Measurements from ENCODE around the gene SEMA4D.

Gene SEMA4D

DNA sequence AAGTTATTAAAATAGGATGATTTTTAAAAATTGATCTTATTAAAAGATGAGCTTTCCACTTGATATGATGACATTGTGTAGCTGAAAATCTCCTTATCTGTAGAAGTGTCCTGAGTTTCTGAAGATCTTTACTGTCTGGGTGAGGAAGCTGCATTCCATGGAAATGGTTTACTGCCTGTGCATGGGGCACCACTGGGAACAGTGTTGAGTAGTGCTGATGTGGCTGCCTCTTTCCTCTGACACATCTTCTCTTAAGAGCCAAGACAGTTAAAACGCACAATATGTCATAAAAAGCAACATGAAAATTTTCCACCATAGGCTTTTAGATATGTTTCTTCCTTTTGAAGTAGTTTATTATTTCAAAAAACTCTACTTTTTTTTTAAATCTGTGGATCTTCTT is 155.0 kb downstream of the SEMA4D start:
- no peak for DNase-seq

- no peak for DNase-seq
Observed at GRCh38 chr9:89342213-89342612, 155.7 kb downstream of the SEMA4D start.

- no peak for DNase-seq
Observed at GRCh38 chr9:89340332-89340731, 157.6 kb downstream of the SEMA4D start.

- DNase-seq, result no peak
Observed at GRCh38 chr9:89339807-89340206, 158.1 kb downstream of the SEMA4D start.

DNA sequence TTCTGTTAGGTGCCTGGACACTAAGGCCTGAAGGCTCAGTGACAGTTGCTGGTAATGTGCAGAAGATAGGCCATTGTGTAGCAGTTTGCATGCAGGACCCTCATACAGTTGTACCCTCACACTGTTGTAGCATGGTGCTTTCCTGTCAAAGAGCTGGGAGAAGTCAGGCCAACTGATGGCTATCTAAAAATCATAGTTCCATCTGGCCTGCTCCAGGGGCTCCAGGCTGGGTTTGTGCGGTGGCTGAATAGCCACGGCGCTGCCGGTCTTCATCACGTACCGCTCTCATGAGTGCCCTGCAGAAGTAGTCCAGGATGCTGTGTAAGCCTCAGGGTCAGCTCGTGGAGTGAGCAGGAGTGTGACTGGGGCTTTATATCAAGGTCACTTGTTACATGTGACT is 167.4 kb downstream of the SEMA4D start:
- no peak for DNase-seq

DNA sequence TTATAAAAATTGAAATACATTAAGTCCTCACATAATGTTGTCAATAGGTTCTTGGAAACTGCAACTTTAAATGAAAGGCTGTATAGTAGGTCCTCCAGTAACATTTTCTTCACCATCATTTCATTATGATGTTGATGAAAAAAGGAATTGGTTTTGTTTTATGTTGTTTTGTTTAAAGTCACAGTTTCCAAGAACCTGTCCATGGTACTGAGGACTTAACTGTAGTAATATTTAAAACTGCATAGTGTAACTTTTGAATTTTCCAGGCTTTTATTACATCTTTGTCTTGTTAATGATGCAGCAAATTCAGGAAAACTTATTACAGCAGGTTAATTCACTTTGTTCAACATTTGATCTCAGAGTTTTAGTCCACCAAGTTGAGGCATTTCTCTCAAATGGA is 168.0 kb downstream of the SEMA4D start:
- DNase-seq, result no peak

GRCh38 chr9:89328064-89328463 is 169.8 kb downstream of the SEMA4D start:
- DNase-seq, result no peak

DNA sequence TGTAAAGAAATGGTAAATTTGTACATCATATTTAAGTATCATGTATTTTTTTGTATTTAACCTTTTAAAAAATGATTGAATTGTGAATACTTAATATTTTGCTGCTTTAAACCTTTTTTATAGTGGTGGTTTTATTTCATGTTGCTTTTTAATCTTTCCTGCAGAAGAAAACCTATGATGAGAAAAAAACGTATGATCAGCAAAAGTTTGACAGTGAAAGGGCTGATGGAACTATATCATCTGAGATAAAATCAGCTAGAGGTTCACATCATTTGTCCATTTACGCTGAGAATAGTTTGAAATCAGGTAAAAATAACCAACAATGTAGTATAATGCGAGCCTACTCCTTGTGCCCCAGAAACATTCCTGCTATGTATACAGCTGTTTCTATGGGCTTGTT is 172.2 kb downstream of the SEMA4D start:
- no peak for DNase-seq

DNA sequence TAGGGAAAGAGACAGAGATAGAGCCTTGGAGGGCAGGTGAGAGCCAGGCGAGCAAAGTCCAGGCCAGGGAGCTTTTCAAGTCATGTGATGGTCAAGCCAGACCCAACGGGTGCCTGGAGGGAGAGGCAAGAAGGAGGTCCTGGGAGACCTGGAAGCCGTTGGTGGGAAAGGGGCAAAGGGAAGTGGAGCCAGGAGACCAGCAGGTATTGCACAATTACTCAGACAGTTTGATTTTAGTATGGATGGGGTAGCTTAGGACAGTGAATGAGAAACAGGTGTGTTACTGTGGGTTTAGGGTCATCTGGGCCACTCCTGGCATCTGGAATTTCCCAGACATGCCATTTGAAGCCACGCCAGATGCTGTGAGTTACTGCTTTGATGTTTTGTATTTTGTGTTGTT is 174.5 kb downstream of the SEMA4D start:
- DNase-seq, result no peak

- DNase-seq, result no peak
Observed at GRCh38 chr9:89319015-89319905, 178.7 kb downstream of the SEMA4D start.

DNA sequence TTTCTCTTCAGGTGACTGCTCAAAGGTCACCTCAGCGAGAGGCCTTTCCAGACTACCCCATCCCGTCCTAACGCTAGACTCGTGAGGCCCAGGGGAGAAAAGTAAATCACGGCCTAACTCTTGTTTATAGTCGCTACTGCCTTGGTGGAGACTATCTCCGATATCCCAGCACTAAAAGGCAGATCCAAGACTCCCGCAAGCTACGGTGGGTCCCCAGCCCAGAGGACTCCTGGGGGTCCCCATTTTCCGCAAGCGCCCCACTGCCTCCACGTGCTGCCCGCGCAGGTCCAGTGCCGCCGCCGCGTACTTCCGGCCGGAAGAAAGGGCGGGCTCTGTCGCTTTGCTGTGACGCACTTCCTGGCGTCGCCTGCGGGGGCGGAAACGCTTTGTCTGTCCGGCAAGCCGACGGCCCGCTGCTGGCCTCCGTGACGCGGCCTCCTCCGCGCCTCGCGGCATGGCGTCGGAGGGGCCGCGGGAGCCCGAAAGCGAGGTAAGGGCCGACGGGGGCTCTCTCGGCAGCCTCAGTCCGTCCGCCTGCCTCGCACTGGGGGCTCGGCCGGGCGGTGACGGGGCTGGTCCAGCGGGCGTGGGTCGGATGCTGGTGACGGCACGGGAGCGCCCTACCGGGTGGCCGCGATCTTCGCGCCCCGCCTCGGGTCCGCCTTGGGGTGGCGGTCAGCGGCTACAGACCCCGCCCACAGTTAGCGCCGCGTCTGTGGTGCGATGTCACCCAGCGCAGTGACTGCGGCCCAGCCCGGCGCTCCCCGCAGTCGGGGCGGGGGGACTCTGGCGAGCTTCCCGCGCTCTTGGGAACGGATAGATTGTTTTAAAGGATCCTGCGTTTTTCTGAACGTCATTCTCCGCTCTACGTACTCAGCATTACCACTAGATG is 179.5 kb downstream of the SEMA4D start, which contains the start of gene SECISBP2:
SECISBP2 (plus strand) TSS at position 378 of the 892 bp plus-strand sequence; CDS start at position 455, 77 bp downstream.
- DNase-seq, result peak; percentile 92 to 97

GRCh38 chr9:89317282-89317681 is 180.6 kb downstream of the SEMA4D start:
- no peak for DNase-seq

GRCh38 chr9:89315482-89315881 is 182.4 kb downstream of the SEMA4D start:
- DNase-seq, result no peak

DNA sequence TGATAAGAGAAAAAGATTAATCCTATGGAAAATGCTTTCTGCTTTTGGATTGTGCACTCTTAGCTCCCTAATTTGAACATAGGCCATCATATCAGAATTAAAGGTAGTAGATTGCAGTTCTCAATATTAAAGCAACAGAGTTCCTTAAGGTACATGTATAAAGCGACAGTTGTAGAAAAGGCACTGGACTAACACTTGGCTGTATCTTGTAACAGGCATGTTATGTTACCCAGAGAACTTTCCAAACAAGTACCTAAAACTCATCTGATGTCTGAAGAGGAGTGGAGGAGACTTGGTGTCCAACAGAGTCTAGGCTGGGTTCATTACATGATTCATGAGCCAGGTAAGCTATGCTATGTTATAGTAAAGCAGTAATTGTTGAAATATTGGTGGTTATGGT is 183.0 kb downstream of the SEMA4D start:
- DNase-seq, result peak in 1 of 2 experiments; percentile 9

DNA sequence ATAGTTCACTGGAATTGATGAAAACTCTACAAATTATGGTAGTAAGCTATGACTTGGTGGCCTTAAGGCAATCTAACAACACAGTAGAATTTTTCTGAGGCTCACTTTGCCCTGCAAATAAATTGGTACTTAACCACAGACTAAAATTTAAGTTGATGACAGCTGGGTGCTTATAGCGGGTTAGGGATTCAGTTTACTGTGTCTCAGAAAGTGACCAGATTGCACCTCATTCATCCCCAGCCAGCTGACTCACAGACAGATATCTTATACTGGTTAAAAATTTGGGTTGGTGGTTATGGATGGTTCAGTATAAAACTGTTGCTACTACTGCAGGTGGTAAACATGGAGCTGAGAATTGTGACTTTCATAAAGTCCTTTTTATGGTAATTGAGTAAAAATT is 184.1 kb downstream of the SEMA4D start:
- DNase-seq, result no peak

DNA sequence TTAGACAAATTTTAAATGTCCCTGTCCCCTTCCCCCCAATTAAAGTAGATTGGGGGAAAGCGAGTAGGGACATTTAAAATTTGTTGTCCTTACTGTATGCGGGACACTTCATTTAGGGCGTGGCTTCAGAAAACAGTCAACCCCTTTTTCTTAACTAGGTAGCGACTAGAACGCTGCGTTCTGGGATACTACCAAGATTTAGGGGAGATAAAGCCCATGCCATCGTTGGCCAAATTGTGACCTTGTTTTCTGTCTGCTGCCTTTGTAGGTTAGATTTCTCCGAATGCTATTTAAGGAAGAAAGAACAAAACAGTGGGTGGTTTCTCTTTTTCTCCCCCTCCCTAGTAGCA is 185.7 kb downstream of the SEMA4D start:
- peak in 1 of 2 experiments; percentile 41 for DNase-seq

- peak in 1 of 2 experiments; percentile 16 for DNase-seq
Observed at GRCh38 chr9:89311346-89312221, 186.3 kb downstream of the SEMA4D start.
